Inflammatory macrophage (primary cell): ENCODE data around the gene GPR39.

Experiments used
- DNase-seq, 2 donors: peaks; one replicate each; pipeline ENCODE4 v3.0.0-alpha.2; 2020 to 2022

The GPR39 gene

GRCh38 chr2:132678483-132678882 is 261.9 kb downstream of the GPR39 start:
- DNase-seq = no peak

DNA sequence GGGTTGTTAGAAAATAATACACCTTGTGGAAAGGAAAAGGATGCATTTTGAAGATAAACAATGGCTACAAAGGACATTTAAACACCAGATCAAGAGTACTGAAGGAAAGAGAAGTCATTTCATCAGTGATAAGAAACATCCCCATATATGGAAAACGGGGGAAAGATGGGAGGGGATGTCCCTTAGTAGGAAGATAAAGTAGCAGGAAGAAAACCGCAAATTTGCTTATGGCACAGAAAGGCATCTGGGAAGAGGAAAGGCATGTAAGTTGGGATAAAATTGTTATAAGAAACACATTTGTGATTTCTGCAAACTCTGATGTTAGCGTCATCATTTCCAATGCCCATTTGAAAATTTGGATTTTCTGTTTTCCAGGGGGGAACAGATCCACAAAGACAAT is 263.9 kb downstream of the GPR39 start:
- no peak for DNase-seq

GRCh38 chr2:132681766-132682165 is 265.2 kb downstream of the GPR39 start:
- DNase-seq = no peak

DNA sequence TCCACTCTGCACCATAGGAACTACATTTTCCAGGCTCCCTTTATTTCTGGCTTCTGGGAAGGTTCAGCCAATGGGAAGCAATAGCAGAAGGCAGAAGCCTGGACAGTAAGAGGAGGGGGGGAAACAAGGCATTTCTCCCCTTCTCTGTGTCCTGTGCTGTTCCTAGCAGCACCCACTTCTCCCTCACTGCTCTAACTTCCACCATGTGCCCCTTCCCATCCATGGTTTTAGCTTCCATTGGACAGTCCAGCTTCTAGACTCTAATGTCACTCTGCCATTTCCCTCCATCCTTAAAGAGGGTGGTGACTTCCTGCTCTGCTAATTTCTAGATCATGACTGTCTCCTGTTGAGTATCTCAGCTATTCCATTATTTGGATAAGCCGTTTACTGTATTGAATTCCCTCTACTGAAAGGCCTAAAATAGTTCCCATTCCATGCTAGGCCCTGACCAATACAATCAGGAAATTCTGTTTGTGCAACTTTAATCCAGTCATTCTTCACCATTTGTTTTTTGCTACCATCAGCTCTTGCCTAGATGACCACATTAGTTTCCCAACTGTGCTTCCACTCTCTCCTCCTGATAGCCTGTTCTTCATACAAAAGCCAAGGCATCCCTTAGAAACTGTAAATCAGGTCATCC is 274.2 kb downstream of the GPR39 start:
- DNase-seq = no peak

GRCh38 chr2:132691556-132691955 is 275.0 kb downstream of the GPR39 start:
- DNase-seq = no peak

- DNase-seq = no peak
Observed at GRCh38 chr2:132692816-132693215, 276.2 kb downstream of the GPR39 start.
